Activated CD4-positive, CD25-positive, alpha-beta regulatory T cell (primary cell): ENCODE results near the gene COX5A.
"Not testable (repeated sequence)": the region's sequence is repeated elsewhere in the genome, so short reads cannot be mapped to it uniquely, and the experiment has no call there.

Experiments used
- DNase-seq, 4 experiments: peaks; one replicate each; lab custom pipeline; 2025; lab: John Stamatoyannopoulos, UW

COX5A gene

GRCh38 chr15:74901612-74902063, 36.2 kb downstream of the COX5A start:
- peak; percentile 10 to 29 (median 20) for DNase-seq

GRCh38 chr15:74897300-74897701, 40.6 kb downstream of the COX5A start:
- no peak for DNase-seq

- DNase-seq: no peak
These were observed 41.6 kb downstream of the COX5A start for GRCh38 chr15:74896316-74896715.

- no peak for DNase-seq
These were observed 42.0 kb downstream of the COX5A start for GRCh38 chr15:74895830-74896229.

- not testable (repeated sequence) for DNase-seq
These were observed 43.5 kb downstream of the COX5A start for GRCh38 chr15:74894383-74894782.

- DNase-seq: peak in 2 of 4 experiments; percentile 6 to 32
These were observed 44.2 kb downstream of the COX5A start for GRCh38 chr15:74893627-74894026.

- DNase-seq: no peak
These were observed 44.9 kb downstream of the COX5A start for GRCh38 chr15:74892931-74893330.

GRCh38 chr15:74892313-74892712, 45.6 kb downstream of the COX5A start:
- DNase-seq: no peak

- DNase-seq: no peak
These were observed 46.4 kb downstream of the COX5A start for GRCh38 chr15:74891469-74891868.

- no peak for DNase-seq
These were observed 47.3 kb downstream of the COX5A start for GRCh38 chr15:74890665-74890960.

- DNase-seq: peak; percentile 61 to 82 (median 74)
These were observed 47.8 kb downstream of the COX5A start, which contains the start of gene MPI for GRCh38 chr15:74889883-74890664. Gene MPI, plus strand, starts transcription at chr15:74890042. Its CDS starts 32 bp downstream, at chr15:74890074.

- no peak for DNase-seq
These were observed 48.4 kb downstream of the COX5A start for GRCh38 chr15:74889390-74889882.

GRCh38 chr15:74888716-74889115, 49.2 kb downstream of the COX5A start:
- DNase-seq: no peak

GRCh38 chr15:74887537-74888193, 50.2 kb downstream of the COX5A start:
- not testable (repeated sequence) for DNase-seq

GRCh38 chr15:74885461-74885860, 52.4 kb downstream of the COX5A start:
- no peak for DNase-seq

GRCh38 chr15:74884428-74885223, 53.2 kb downstream of the COX5A start:
- no peak for DNase-seq

GRCh38 chr15:74882528-74882927, 55.3 kb downstream of the COX5A start:
- DNase-seq: no peak

- no peak for DNase-seq
These were observed 59.6 kb downstream of the COX5A start for GRCh38 chr15:74878273-74878672.

- DNase-seq: no peak
These were observed 64.0 kb downstream of the COX5A start for GRCh38 chr15:74873756-74874424.

- DNase-seq: peak; percentile 77 to 89 (median 82)
These were observed 64.7 kb downstream of the COX5A start, which contains the start of gene SCAMP2 for GRCh38 chr15:74873036-74873755. Gene SCAMP2, minus strand, starts transcription at chr15:74873365. Its CDS starts 110 bp downstream, at chr15:74873255.

GRCh38 chr15:74872702-74873035, 65.2 kb downstream of the COX5A start:
- DNase-seq: no peak
